ENCODE measurements around the gene BICD2.

BICD2 gene

DNA sequence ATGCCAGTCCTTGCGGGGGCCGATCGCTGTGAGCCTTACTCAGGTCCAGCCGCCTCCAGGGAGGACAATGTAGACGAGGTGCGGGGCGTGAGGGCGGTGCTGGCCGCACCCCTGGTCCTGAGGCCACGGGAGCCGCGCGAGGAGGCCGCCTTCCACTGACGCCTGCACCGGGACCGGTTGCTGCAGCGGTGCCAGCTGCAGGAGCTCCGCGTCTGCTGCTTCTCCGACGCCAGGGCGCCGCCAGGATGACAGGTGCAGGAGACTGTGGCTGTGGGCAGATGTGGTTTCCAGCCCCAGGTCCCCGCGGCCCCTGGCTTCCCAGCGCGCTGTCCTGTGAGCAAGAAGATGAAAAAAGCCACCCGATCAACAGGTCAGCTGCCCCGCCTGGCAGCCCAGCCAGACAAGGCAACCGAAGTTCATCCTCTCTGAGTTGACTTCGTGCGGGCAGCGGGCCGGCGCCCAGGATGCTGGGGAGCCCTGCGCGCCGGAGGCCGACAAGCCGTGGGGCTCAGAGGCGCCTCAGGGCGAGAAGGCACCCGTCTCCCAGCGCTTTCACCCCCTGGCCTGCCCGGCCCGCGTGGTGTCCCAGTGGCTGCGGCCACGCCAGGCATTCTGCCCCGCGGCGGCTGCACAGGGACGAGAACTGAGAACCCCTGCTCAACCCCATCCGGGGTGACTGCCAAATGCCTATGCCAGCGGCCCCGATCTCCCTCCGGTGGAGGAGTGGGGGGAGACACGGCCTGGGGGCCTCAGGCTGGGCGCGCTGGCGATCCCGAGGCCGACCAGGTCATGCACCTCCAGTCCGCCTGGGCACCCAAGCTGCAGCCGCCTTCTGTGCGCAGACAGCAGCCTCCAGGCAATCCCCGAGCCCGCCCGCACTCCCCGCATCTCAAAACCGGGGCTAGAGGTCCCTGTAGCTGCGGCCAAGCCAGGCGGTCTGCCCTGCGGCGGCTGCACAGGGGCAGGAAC is 43.4 kb upstream of the BICD2 start:
- ATAC-seq: peak; percentile 44
- no peak for TF ChIP-seq ZC3H10 (CRISPR knock-in tag; IDR thresholded peaks at IDR 0.05)
- TF ChIP-seq RARB (CRISPR knock-in tag; IDR thresholded peaks at IDR 0.05): no peak
- TF ChIP-seq, protein P1, sequence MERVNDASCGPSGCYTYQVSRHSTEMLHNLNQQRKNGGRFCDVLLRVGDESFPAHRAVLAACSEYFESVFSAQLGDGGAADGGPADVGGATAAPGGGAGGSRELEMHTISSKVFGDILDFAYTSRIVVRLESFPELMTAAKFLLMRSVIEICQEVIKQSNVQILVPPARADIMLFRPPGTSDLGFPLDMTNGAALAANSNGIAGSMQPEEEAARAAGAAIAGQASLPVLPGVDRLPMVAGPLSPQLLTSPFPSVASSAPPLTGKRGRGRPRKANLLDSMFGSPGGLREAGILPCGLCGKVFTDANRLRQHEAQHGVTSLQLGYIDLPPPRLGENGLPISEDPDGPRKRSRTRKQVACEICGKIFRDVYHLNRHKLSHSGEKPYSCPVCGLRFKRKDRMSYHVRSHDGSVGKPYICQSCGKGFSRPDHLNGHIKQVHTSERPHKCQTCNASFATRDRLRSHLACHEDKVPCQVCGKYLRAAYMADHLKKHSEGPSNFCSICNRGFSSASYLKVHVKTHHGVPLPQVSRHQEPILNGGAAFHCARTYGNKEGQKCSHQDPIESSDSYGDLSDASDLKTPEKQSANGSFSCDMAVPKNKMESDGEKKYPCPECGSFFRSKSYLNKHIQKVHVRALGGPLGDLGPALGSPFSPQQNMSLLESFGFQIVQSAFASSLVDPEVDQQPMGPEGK (CRISPR knock-in tag; IDR thresholded peaks at IDR 0.05; ENCODE audit: borderline replicate concordance): no peak
- TF ChIP-seq ZNF8 (CRISPR knock-in tag; IDR thresholded peaks at IDR 0.05): no peak
- TF ChIP-seq GLIS3 (CRISPR knock-in tag; IDR thresholded peaks at IDR 0.05): no peak
- no peak for TF ChIP-seq ESRRG (CRISPR knock-in tag; IDR thresholded peaks at IDR 0.05)
- TF ChIP-seq OSR1 (CRISPR knock-in tag; IDR thresholded peaks at IDR 0.05): no peak
- TF ChIP-seq TOX (CRISPR knock-in tag; IDR thresholded peaks at IDR 0.05; ENCODE audit: borderline replicate concordance): no peak
- TF ChIP-seq TCF4 (CRISPR knock-in tag; IDR thresholded peaks at IDR 0.05; ENCODE audit: borderline replicate concordance): no peak

DNA sequence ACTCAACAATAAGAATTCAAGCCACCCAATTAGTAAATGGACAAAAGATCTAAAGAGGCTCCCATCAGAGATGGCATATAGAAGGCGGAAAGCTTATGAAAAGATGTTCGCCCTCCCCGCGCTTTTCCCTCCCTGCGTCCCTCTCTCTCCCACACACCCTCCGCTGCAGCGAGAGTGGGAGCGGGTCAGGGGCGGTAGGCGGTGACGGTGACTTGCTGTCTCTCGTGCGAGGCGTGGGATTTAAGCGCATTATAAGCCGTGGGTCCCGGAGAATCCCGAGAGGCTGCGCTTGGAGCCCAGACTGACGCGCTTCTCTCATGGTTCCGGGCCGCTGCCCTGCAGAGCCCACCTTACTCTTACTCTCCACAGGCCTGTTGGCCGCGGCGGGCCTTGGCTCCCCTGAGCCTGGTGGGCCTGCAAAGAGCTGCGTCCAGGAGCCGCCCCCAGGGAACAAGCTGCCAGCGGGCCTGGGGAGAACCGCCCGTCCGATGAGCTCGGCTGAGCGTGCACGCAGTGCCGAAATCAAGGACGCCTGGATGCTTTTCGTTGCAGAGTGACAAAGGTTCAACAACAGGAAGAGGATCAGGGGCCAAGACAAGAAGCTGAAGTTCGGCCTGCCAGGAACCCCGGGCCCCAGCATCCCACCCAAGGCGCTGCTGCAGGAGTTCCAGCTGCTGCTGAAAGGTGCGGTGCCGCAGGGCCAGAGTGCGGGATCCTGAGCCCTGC is 42.6 kb upstream of the BICD2 start:
- ATAC-seq: peak; percentile 13
- TF ChIP-seq, protein P2, sequence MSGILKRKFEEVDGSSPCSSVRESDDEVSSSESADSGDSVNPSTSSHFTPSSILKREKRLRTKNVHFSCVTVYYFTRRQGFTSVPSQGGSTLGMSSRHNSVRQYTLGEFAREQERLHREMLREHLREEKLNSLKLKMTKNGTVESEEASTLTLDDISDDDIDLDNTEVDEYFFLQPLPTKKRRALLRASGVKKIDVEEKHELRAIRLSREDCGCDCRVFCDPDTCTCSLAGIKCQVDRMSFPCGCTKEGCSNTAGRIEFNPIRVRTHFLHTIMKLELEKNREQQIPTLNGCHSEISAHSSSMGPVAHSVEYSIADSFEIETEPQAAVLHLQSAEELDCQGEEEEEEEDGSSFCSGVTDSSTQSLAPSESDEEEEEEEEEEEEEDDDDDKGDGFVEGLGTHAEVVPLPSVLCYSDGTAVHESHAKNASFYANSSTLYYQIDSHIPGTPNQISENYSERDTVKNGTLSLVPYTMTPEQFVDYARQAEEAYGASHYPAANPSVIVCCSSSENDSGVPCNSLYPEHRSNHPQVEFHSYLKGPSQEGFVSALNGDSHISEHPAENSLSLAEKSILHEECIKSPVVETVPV (CRISPR knock-in tag; IDR thresholded peaks at IDR 0.05): no peak
- TF ChIP-seq ARNTL (CRISPR knock-in tag; IDR thresholded peaks at IDR 0.05; ENCODE audit: borderline replicate concordance, low read depth): no peak
- TF ChIP-seq, protein P3, sequence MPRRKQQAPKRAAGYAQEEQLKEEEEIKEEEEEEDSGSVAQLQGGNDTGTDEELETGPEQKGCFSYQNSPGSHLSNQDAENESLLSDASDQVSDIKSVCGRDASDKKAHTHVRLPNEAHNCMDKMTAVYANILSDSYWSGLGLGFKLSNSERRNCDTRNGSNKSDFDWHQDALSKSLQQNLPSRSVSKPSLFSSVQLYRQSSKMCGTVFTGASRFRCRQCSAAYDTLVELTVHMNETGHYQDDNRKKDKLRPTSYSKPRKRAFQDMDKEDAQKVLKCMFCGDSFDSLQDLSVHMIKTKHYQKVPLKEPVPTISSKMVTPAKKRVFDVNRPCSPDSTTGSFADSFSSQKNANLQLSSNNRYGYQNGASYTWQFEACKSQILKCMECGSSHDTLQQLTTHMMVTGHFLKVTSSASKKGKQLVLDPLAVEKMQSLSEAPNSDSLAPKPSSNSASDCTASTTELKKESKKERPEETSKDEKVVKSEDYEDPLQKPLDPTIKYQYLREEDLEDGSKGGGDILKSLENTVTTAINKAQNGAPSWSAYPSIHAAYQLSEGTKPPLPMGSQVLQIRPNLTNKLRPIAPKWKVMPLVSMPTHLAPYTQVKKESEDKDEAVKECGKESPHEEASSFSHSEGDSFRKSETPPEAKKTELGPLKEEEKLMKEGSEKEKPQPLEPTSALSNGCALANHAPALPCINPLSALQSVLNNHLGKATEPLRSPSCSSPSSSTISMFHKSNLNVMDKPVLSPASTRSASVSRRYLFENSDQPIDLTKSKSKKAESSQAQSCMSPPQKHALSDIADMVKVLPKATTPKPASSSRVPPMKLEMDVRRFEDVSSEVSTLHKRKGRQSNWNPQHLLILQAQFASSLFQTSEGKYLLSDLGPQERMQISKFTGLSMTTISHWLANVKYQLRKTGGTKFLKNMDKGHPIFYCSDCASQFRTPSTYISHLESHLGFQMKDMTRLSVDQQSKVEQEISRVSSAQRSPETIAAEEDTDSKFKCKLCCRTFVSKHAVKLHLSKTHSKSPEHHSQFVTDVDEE (CRISPR knock-in tag; IDR thresholded peaks at IDR 0.05): no peak
- TF ChIP-seq ZNF565 (CRISPR knock-in tag; conservative IDR thresholded peaks at IDR 0.05; ENCODE audit: low read depth): no peak
- TF ChIP-seq, protein P4, sequence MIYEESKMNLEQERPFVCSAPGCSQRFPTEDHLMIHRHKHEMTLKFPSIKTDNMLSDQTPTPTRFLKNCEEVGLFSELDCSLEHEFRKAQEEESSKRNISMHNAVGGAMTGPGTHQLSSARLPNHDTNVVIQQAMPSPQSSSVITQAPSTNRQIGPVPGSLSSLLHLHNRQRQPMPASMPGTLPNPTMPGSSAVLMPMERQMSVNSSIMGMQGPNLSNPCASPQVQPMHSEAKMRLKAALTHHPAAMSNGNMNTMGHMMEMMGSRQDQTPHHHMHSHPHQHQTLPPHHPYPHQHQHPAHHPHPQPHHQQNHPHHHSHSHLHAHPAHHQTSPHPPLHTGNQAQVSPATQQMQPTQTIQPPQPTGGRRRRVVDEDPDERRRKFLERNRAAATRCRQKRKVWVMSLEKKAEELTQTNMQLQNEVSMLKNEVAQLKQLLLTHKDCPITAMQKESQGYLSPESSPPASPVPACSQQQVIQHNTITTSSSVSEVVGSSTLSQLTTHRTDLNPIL (CRISPR knock-in tag; IDR thresholded peaks at IDR 0.05; ENCODE audit: low read depth): no peak
- TF ChIP-seq ZNF70 (CRISPR knock-in tag; IDR thresholded peaks at IDR 0.05): no peak
- TF ChIP-seq PPARA (CRISPR knock-in tag; IDR thresholded peaks at IDR 0.05; ENCODE audit: borderline replicate concordance): no peak
- TF ChIP-seq SNAI2 (CRISPR knock-in tag; IDR thresholded peaks at IDR 0.05): no peak
- no peak for TF ChIP-seq TOX (CRISPR knock-in tag; IDR thresholded peaks at IDR 0.05; ENCODE audit: borderline replicate concordance)
- no peak for TF ChIP-seq ZC3H10 (CRISPR knock-in tag; IDR thresholded peaks at IDR 0.05)

DNA sequence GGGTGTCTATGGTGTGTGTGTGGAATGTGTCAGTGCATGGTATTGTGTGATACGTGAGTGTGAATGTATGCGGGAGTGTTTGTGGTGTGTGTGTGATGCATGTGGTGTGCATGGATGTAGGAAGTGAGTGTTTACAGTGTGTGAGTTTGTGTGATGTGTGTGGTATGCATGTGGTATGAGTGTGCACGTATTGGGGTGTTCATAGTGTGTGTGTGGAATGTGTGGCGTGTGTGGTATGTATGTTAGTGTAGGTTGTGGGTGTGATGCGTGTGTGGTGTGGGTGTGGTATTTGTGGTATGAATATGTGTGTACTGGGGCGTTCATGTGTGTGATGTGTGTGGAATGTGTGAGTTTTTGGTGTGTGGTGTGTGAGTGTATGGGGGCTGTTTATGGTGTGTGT is 40.1 kb upstream of the BICD2 start:
- ATAC-seq: no peak
- TF ChIP-seq ZC3H10 (CRISPR knock-in tag; IDR thresholded peaks at IDR 0.05): no peak
- TF ChIP-seq PPARA (CRISPR knock-in tag; IDR thresholded peaks at IDR 0.05; ENCODE audit: borderline replicate concordance): no peak
- no peak for TF ChIP-seq TCF4 (CRISPR knock-in tag; IDR thresholded peaks at IDR 0.05; ENCODE audit: borderline replicate concordance)
- TF ChIP-seq ARNTL (CRISPR knock-in tag; IDR thresholded peaks at IDR 0.05; ENCODE audit: borderline replicate concordance, low read depth): no peak
- TF ChIP-seq, protein P4 (CRISPR knock-in tag; IDR thresholded peaks at IDR 0.05; ENCODE audit: low read depth): no peak
- TF ChIP-seq TOX (CRISPR knock-in tag; IDR thresholded peaks at IDR 0.05; ENCODE audit: borderline replicate concordance): no peak
- TF ChIP-seq, protein P2 (CRISPR knock-in tag; IDR thresholded peaks at IDR 0.05): no peak
- no peak for TF ChIP-seq ESRRG (CRISPR knock-in tag; IDR thresholded peaks at IDR 0.05)
- no peak for TF ChIP-seq ZFP30 (CRISPR knock-in tag; IDR thresholded peaks at IDR 0.05)
- TF ChIP-seq ISL1 (CRISPR knock-in tag; IDR thresholded peaks at IDR 0.05): no peak
- TF ChIP-seq CSDC2 (CRISPR knock-in tag; IDR thresholded peaks at IDR 0.05): no peak
- TF ChIP-seq ZNF70 (CRISPR knock-in tag; IDR thresholded peaks at IDR 0.05): no peak
- TF ChIP-seq, protein P5, sequence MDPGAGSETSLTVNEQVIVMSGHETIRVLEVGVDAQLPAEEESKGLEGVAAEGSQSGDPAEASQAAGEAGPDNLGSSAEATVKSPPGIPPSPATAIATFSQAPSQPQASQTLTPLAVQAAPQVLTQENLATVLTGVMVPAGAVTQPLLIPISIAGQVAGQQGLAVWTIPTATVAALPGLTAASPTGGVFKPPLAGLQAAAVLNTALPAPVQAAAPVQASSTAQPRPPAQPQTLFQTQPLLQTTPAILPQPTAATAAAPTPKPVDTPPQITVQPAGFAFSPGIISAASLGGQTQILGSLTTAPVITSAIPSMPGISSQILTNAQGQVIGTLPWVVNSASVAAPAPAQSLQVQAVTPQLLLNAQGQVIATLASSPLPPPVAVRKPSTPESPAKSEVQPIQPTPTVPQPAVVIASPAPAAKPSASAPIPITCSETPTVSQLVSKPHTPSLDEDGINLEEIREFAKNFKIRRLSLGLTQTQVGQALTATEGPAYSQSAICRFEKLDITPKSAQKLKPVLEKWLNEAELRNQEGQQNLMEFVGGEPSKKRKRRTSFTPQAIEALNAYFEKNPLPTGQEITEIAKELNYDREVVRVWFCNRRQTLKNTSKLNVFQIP (CRISPR knock-in tag; IDR thresholded peaks at IDR 0.05; ENCODE audit: borderline replicate concordance, low read depth): no peak
- TF ChIP-seq ZNF565 (CRISPR knock-in tag; conservative IDR thresholded peaks at IDR 0.05; ENCODE audit: low read depth): no peak
- TF ChIP-seq SNAI2 (CRISPR knock-in tag; IDR thresholded peaks at IDR 0.05): no peak
- TF ChIP-seq ZNF8 (CRISPR knock-in tag; IDR thresholded peaks at IDR 0.05): no peak
- no peak for TF ChIP-seq GLIS3 (CRISPR knock-in tag; IDR thresholded peaks at IDR 0.05)

All from SK-N-SH treated with all-trans-retinoic acid at 6 μM for 48 hours (cell line).